SH-SY5Y (cell line): ENCODE results near the gene FAM13B.

Experiments
- GATA2 ChIP-seq: IDR thresholded peaks from 2 replicates; pipeline ENCODE4 v1.6.1; 2011; ENCODE audit warnings: mild to moderate bottlenecking, low read depth, low read length
- GATA3 ChIP-seq: IDR thresholded peaks from 2 replicates; pipeline ENCODE4 v1.6.1; 2011; ENCODE audit warnings: low read depth, mild to moderate bottlenecking, low read length, moderate library complexity

DNA sequence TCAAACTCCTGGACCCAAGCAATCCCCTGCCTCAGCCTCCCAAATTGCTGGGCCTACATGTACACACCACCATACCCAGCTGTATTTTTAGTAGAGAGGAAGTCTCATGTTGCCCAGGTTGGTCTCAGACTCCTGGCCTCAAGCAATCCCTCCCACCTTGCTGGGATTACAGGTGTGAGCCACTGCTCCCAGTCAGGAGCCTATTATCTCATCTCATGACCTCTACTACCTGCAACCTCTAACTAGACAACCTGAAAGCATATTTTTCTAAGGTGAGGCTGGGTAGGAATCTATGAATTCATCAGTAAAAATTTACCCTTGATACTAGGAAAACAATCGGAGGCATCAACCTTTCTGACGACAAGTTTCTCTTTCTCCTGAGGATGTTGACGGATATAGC lies 10.0 kb downstream of the FAM13B start:
- TF ChIP-seq GATA2, result no peak
- no peak for TF ChIP-seq GATA3
